GM18526 (cell line): ENCODE results near the gene MAU2.

Source experiments
- POLR2A ChIP-seq: IDR thresholded peaks from 3 replicates; pipeline ENCODE4 v1.6.1; 2011; ENCODE audit not compliant: insufficient read length; ENCODE audit errors: extremely low read depth

Gene MAU2

GRCh38 chr19:19385131-19385895, 64.7 kb downstream of the MAU2 start:
- TF ChIP-seq POLR2A, result peak; percentile 84

- TF ChIP-seq POLR2A, result peak; percentile 70
Measured at GRCh38 chr19:19385896-19386869, 65.6 kb downstream of the MAU2 start.

DNA sequence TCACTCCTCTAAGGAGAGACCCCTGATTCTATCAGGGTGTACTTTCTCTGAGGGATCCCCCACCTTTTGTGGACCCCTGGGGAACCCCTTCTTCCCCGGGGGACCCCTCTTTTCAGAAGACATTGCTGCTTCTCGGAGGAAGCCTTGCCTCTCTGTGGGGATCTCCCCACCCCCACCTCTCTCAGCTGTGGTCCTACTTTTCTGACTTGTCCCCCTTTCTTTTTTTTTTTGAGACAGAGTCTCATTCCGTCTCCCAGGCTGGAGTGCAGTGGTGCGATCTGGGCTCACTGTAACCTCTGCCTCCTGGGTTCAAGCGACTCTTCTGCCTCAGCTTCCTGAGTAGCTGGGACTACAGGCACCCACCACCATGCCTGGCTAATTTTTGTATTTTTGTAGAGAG, 66.5 kb downstream of the MAU2 start:
- no peak for TF ChIP-seq POLR2A

DNA sequence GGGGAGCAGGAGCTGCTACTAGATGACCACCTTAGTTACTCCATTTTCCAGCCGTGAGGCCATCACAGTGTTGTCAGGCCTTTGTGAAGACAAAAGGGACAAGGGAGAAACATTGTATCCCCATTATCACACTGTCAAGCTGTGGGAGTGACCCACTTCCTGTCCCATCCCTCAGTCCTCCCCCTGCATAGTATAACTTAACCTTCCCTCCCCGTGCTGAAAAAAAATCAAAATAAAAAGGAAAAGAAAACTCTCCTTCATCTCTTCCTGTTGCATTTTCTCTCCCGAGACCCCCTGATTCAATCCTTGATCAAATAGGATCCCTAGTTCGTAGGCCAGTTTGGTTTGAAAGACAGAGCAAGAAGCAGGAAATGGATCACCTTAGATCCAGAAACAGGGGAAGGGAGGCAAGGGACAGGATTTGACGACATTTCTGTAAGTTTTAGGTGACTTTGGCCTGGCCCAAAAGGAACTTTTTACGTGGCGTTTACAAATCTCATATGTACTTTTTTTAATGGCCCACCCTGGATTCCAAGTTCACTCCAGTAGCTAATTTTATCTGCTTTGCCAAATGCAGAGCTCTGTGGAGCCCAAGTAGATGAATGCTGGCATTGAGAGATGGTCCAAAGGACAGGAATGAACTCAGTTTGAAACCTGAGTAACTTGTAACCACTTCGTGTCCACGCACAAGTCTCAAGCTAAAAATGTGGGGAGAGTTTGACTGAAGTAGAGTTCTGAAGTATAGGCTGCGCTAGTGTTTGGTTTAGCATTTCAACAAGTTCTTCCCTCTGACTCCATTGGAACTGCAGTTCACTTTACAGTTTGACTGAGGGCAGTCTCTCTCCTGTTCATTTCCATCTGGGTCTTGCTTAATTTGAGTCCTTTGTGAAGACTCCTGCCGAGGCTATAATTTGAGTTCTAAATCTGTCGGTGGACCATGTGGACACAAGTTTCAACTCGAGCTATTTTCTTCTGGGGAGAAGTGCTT, 68.2 kb downstream of the MAU2 start:
- no peak for TF ChIP-seq POLR2A

DNA sequence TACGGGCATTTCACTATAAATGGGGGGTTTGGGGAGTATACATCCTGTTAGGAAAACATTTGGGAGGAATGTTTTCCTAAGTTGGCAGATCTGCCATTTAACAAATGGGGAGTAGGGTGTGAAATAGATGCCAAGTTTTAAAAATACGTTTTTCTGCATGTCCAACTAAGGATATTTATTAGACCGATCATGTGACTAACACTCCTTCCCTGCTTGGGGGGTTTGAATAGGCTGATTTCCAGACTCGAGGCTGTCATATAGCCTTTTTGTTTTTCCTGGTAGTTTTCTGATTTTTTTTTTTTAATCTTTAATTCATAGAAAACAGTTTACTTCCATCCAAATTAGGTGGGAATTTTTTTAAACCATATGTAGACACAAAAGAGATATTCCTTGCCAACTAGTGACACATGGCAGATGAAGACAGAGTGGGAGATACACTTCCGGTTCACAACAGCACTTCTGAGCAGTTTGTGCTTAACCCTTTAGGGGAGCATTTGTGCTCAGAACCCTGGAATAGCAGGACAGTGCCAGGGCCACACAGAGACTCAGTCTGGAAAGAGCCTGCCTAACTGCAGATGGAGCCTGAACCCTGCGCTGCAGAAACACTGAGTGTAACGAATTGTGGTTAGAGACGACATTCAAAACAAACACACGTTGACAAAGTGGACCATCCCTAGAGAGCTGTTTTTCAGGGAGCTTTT, 79.3 kb downstream of the MAU2 start:
- no peak for TF ChIP-seq POLR2A

DNA sequence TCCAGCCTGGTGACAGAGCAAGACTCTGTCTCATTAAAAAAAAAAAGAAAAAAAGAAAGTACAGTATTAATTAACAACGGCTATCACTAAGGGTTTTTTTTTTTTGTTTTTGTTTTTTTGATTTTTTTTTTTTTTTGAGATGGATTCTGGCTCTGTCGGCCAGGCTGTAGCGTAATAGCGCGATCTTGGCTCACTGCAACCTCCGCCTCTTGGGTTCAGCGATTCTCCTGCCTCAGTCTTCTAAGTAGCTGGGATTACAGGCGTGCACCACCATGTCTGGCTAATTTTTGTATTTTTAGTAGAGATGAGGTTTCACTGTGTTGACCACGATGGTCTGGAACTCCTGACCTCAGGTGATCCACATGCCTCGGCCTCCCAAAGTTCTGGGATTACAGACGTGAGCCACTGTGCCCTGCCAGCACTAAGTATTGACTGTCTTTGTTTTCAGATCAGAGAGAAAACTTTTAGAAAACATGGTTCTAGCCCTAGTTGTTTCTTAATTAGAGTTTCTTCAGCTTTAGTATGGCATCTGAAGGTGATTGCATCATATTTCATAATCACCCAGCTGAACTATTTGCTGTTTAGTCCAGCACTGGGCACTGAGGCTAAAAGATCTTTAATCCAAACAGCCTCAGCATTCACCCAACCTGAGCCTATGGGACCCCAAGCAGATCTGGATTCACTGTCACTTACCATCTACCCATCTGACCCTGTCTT, 82.2 kb downstream of the MAU2 start:
- no peak for TF ChIP-seq POLR2A

DNA sequence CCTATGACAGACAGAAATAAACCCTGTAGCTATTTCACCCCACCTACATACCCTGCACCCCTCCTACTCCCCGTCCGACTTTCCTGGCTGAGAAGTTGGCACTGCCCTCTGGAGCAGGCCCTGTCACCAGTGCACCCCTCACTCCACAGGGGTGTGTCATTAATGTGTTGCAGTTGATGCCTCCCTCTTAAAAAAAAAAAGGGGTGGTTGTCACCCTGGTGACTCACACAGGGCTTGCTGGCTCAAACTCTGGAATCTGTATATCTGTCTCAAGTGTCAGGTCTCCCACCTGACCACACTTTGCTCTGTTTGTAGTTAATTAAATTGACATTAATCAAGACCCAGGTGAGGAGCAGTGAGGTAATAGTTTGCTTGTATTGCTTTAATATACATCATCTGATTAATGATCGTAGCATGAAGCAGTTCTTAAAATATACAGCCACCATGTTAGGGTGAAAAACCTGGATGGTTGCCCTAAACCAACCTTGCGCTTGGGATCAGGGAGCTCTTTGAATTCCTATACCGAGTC, 82.8 kb downstream of the MAU2 start:
- TF ChIP-seq POLR2A, result no peak

- peak; percentile 48 for TF ChIP-seq POLR2A
Measured at GRCh38 chr19:19404879-19405860, 84.5 kb downstream of the MAU2 start, which contains the start of gene GATAD2A. GATAD2A (plus strand) TSS chr19:19405675; CDS start chr19:19465346, 59,671 bp downstream.

- TF ChIP-seq POLR2A, result no peak
Measured at GRCh38 chr19:19405971-19406877, 85.6 kb downstream of the MAU2 start.

GRCh38 chr19:19406878-19407632, 86.4 kb downstream of the MAU2 start:
- TF ChIP-seq POLR2A, result no peak

- TF ChIP-seq POLR2A, result no peak
Measured at GRCh38 chr19:19407633-19407930, 87.0 kb downstream of the MAU2 start.
